ENCODE data around the gene S100A13.
A peak's percentile ranks its signal among the peaks of the same experiment; 100 is the strongest.
"Not testable (repeated sequence)": the region's sequence is repeated elsewhere in the genome, so short reads cannot be mapped to it uniquely, and the experiment has no call there.

Gene S100A13

DNA sequence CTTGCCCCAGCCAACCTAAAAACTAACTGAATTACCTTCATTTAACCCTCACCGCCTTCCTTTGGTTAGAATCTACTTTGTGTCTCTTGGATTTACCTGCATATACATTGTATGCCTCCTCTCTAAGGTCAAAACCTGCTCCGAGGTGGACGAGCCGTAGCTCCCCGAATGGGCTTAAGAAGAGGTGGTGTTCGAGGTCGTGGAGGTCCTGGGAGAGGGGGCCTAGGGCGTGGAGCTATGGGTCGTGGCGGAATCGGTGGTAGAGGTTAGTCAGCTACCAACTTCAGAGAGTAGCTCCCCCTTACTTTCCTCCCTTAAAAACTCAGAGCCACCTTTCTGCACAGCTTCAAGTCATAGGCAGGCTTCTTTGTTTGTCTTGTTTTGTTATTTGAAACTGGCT is 15.8 kb upstream of the S100A13 start:
- peaks cover 2% of the 10 kb centered on the region for H3K4me1 ChIP-seq (ENCODE audit: control insufficient read depth, insufficient read depth, low read length)
- no peaks in the 10 kb centered on the region for H3K27me3 ChIP-seq (ENCODE audit: control insufficient read depth, insufficient read depth, low read length)
- no peak overlapping the region for H3K27ac ChIP-seq (ENCODE audit: low read depth, low read length)
- peaks cover 55% of the 10 kb centered on the region for H3K36me3 ChIP-seq (ENCODE audit: control insufficient read depth, insufficient read depth, low read length)
- no peak overlapping the region for H3K9ac ChIP-seq (ENCODE audit: low read length)
- no peak overlapping the region for H3K4me3 ChIP-seq (ENCODE audit: low read length)

DNA sequence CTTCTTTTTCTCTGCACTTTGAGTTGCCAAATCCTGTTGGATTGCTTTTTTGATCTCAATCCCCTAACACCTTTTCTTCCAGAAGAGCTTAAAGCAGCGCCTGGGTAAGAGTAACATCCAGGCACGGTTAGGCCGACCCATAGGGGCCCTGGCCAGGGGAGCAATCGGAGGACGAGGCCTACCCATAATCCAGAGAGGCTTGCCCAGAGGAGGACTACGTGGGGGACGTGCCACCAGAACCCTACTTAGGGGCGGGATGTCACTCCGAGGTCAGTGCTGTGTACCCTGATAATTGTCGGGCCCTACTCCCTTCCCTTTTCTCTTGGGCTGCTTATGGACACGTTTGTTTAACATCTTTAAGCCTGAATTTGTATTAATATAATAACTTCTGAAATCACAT is 14.9 kb upstream of the S100A13 start:
- H3K4me1 ChIP-seq (ENCODE audit: control insufficient read depth, insufficient read depth, low read length), result peaks cover 2% of the 10 kb centered on the region
- no peak overlapping the region for H3K27ac ChIP-seq (ENCODE audit: low read depth, low read length)
- peaks cover 60% of the 10 kb centered on the region for H3K36me3 ChIP-seq (ENCODE audit: control insufficient read depth, insufficient read depth, low read length)
- H3K9ac ChIP-seq (ENCODE audit: low read length), result no peak overlapping the region
- no peak overlapping the region for H3K4me3 ChIP-seq (ENCODE audit: low read length)
- no peaks in the 10 kb centered on the region for H3K27me3 ChIP-seq (ENCODE audit: control insufficient read depth, insufficient read depth, low read length)

DNA sequence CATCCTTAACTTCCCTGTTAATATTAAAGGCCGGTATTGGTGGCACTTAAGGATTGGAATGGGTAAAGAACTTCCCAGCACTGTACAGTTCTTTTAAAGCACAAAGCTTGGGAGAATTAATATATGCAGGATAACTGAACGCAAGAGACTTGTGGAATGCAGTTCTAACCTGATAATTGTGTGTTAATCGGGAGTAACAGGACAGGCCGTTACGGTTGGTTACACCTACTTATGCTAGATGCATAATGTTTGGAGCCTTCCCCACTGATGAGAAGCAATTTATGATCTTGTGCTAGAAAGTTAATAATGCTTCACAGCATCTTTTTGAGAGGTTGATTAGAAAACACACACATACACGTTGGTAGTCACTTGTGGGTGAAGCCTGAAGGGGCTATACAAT is 13.6 kb upstream of the S100A13 start:
- no peaks in the 10 kb centered on the region for H3K27me3 ChIP-seq (ENCODE audit: control insufficient read depth, insufficient read depth, low read length)
- H3K4me3 ChIP-seq (ENCODE audit: low read length), result no peak overlapping the region
- H3K27ac ChIP-seq (ENCODE audit: low read depth, low read length), result no peak overlapping the region
- H3K9ac ChIP-seq (ENCODE audit: low read length), result no peak overlapping the region
- H3K4me1 ChIP-seq (ENCODE audit: control insufficient read depth, insufficient read depth, low read length), result peaks cover 6% of the 10 kb centered on the region
- peaks cover 65% of the 10 kb centered on the region for H3K36me3 ChIP-seq (ENCODE audit: control insufficient read depth, insufficient read depth, low read length)

DNA sequence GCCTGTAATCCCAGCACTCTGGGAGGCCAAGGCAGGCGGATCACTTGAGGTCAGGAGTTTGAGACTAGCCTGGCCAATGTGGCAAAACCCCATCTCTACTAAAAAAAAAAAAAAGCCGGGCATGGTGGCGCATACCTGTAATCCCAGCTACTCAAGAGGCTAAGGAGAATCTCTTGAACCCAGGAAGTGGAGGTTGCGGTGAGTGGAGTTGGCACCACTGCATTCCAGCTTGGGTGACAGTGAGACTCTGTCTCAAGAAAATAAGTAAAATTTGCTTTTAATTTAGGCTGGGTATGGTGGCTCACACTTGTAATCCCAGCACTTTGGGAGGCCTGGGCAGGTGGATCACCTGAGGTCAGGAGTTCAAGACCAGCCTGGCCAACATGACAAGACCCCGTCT is 12.9 kb upstream of the S100A13 start:
- H3K4me1 ChIP-seq (ENCODE audit: control insufficient read depth, insufficient read depth, low read length), result not testable (repeated sequence)

DNA sequence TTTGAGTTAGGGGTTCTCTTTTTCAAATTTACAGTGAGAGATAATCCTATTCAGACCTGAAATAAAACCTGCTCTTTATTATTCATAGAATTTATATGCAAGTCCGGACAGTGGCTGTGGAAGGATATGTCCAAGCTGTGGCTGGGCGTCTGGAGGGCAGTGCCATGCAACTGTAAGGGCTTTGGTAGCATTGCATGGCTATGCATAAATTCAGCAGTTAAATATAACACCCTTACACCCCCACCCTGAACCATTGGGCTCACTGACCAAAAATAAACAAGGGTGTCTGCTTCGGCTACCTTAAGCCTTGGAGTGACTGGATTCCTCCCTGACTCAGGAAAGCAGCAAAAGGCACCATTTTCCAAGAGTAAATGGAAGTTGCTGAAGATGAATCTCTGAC is 12.0 kb upstream of the S100A13 start:
- Histone ChIP-seq H3K36me3 (ENCODE audit: control insufficient read depth, insufficient read depth, low read length) (peaks cover 53% of the 10 kb centered on the region), H3K4me3 (ENCODE audit: low read length) (no peak overlapping the region), H3K27me3 (ENCODE audit: control insufficient read depth, insufficient read depth, low read length) (no peaks in the 10 kb centered on the region), H3K4me1 (ENCODE audit: control insufficient read depth, insufficient read depth, low read length) (peaks cover 8% of the 10 kb centered on the region), H3K27ac (ENCODE audit: low read depth, low read length) (no peak overlapping the region), H3K9ac (ENCODE audit: low read length) (no peak overlapping the region)

More for the DNA sequence above, 12.9 kb upstream of the S100A13 start:
- H3K27me3 ChIP-seq (ENCODE audit: control insufficient read depth, insufficient read depth, low read length); H3K4me3 ChIP-seq (ENCODE audit: low read length); H3K9ac ChIP-seq (ENCODE audit: low read length); H3K27ac ChIP-seq (ENCODE audit: low read depth, low read length): not testable (repeated sequence)
- peaks cover 59% of the 10 kb centered on the region for H3K36me3 ChIP-seq (ENCODE audit: control insufficient read depth, insufficient read depth, low read length)

DNA sequence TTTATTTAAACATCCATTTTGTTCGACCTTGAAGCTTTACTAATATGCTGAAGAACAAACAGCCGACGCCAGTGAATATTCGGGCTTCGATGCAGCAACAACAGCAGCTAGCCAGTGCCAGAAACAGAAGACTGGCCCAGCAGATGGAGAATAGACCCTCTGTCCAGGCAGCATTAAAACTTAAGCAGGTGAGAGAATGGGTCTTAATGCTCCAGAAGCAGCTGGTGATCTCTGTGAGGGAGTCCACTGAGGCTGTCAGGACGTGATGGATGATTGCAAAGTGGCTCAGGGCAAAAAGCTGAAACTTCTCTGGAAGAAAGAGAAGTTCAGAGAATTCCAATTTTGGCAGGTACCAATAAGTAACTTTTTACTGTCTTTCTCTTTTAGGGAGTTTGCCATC is 11.0 kb upstream of the S100A13 start:
- no peaks in the 10 kb centered on the region for H3K27me3 ChIP-seq (ENCODE audit: control insufficient read depth, insufficient read depth, low read length)
- peaks cover 10% of the 10 kb centered on the region for H3K4me1 ChIP-seq (ENCODE audit: control insufficient read depth, insufficient read depth, low read length)
- H3K9ac ChIP-seq (ENCODE audit: low read length), result no peak overlapping the region
- H3K27ac ChIP-seq (ENCODE audit: low read depth, low read length), result no peak overlapping the region
- H3K4me3 ChIP-seq (ENCODE audit: low read length), result no peak overlapping the region
- H3K36me3 ChIP-seq (ENCODE audit: control insufficient read depth, insufficient read depth, low read length), result peaks cover 45% of the 10 kb centered on the region

DNA sequence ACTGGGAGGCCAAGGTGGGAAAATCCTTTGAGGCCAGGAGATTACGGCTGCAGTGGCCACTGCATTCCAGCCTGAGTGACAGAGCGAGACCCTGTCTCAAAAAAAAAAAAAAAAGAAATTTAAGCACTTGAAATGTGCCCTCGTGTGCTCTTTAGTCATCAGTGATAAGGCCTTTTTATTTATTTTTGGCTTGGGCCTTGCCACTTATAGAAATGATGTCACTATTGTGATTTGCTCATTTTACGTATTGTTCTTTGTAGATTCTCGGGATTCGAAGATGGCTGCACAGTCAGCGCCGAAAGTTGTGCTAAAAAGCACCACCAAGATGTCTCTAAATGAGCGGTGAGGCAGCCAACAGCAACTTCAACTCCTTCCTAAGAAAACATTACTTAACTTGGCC is 9.0 kb upstream of the S100A13 start:
- H3K27ac ChIP-seq (ENCODE audit: low read depth, low read length), result no peak overlapping the region
- H3K4me3 ChIP-seq (ENCODE audit: low read length), result no peak overlapping the region
- H3K36me3 ChIP-seq (ENCODE audit: control insufficient read depth, insufficient read depth, low read length), result peaks cover 29% of the 10 kb centered on the region
- no peak overlapping the region for H3K9ac ChIP-seq (ENCODE audit: low read length)
- H3K27me3 ChIP-seq (ENCODE audit: control insufficient read depth, insufficient read depth, low read length), result no peaks in the 10 kb centered on the region
- H3K4me1 ChIP-seq (ENCODE audit: control insufficient read depth, insufficient read depth, low read length), result peaks cover 12% of the 10 kb centered on the region

DNA sequence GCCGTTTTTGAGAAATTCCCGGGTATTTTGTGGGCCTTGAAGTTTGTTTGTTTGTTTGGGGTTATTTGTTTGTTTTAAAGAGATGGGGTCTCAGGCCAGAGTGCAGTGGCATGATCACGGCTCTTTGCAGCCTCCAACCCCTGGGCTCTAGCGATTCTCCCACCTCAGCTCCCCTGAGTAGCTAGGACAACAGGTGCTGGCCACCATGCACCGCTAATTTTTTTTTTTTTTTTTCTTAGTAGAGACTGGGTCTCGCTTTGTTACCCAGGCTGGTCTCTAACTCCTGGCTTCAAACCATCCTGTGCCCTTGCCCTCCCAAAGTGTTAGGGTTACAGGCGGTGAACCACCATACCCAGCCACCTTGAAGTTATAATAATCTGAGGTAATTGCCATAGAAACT is 8.6 kb upstream of the S100A13 start:
- Histone ChIP-seq H3K27ac (ENCODE audit: low read depth, low read length) (no peak overlapping the region), H3K4me3 (ENCODE audit: low read length) (no peak overlapping the region), H3K9ac (ENCODE audit: low read length) (no peak overlapping the region), H3K36me3 (ENCODE audit: control insufficient read depth, insufficient read depth, low read length) (peaks cover 27% of the 10 kb centered on the region), H3K4me1 (ENCODE audit: control insufficient read depth, insufficient read depth, low read length) (peaks cover 12% of the 10 kb centered on the region), H3K27me3 (ENCODE audit: control insufficient read depth, insufficient read depth, low read length) (no peaks in the 10 kb centered on the region)

DNA sequence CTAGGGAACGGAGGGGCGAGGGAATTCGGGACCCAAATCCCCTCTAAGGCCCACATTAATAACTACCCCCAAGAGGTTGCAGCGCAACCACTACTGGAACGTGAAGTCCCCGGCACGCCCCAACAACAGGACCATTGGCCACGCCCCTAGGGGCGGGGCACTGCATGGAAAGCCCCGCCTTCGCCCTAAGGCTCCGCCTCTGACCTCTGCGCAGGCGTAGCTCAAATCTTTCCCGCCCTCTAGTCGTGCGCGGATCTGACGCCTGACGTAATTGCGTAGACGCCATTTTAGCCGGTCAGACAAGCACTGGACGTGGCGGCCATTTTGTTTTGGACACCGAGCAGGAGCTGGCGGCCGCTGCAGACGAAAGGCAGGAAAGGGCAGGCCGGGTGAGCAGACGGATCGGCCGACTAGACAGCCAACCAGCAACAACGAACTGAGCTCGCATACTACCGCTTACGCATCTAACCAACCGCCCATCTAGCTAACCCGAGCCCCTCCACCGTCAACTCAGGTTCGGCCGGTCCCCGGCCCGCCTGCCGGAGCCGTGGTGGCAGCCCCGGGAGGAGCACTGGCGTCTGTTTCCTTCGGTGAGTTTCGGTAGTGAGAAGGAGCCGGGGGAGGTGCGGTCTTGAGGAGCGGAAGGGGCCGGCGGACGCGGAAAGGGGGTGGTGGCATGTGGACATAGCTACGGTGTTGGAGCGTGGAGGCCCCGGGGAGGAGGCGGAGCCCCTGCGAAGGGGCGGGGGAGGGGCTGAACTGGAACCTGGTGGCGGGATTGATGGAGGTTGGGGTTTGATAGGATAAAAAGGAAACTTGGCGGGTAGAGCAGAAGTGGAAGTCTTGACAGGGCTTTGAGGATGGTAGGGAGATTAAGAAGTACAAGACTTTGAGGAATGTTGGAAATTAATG is 6.7 kb upstream of the S100A13 start, which contains the start of gene CHTOP:
CHTOP (plus strand) TSS at position 313 of the 912 bp plus-strand sequence. CDS start 2,523 bp downstream, outside the sequence.
- H3K9ac ChIP-seq (ENCODE audit: low read length), result peak within 1 kb of the TSS; percentile 98

DNA sequence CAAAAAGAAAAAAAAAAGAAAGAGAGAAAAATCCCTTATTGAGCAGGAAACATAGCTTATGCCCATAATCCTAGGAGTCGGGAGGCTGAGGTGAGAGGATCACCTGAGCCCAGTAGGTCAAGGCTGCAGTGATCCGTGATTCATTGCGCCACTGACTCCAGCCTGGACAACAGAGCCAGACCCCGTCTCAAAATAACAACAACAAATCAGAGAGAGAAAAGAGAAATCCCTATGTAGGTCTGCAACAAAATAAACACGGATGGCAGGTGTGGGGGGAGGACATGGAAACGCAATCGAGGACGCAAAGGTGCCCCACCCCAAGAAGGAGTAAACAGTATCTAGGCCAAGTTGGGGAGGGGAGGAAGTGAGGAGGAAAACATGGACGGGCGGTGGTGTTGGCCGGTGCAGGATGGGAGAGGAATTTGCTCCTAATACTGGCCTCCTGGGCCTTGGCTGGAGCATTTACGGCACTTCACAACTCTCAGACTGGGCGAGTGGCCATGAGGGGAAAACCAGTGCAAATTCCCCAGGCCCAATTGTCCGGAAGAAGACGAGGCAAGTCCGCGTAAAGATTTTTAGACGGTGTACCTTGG is 6.0 kb upstream of the S100A13 start:
- Histone ChIP-seq H3K4me1 (ENCODE audit: control insufficient read depth, insufficient read depth, low read length) (peaks cover 12% of the 10 kb centered on the region), H3K27me3 (ENCODE audit: control insufficient read depth, insufficient read depth, low read length) (no peaks in the 10 kb centered on the region), H3K4me3 (ENCODE audit: low read length) (peak overlapping the region; percentile 61), H3K9ac (ENCODE audit: low read length) (peak overlapping the region; percentile 8), H3K27ac (ENCODE audit: low read depth, low read length) (peak overlapping the region; percentile 100), H3K36me3 (ENCODE audit: control insufficient read depth, insufficient read depth, low read length) (peaks cover 13% of the 10 kb centered on the region)

More for the DNA sequence above, 6.7 kb upstream of the S100A13 start, which contains the start of gene CHTOP:
- no peaks in the 10 kb centered on the region for H3K27me3 ChIP-seq (ENCODE audit: control insufficient read depth, insufficient read depth, low read length)
- peak within 1 kb of the TSS; percentile 95 for H3K4me3 ChIP-seq (ENCODE audit: low read length)
- H3K4me1 ChIP-seq (ENCODE audit: control insufficient read depth, insufficient read depth, low read length), result peaks cover 12% of the 10 kb centered on the region
- peak within 1 kb of the TSS; percentile 100 for H3K27ac ChIP-seq (ENCODE audit: low read depth, low read length)
- peaks cover 17% of the 10 kb centered on the region for H3K36me3 ChIP-seq (ENCODE audit: control insufficient read depth, insufficient read depth, low read length)

DNA sequence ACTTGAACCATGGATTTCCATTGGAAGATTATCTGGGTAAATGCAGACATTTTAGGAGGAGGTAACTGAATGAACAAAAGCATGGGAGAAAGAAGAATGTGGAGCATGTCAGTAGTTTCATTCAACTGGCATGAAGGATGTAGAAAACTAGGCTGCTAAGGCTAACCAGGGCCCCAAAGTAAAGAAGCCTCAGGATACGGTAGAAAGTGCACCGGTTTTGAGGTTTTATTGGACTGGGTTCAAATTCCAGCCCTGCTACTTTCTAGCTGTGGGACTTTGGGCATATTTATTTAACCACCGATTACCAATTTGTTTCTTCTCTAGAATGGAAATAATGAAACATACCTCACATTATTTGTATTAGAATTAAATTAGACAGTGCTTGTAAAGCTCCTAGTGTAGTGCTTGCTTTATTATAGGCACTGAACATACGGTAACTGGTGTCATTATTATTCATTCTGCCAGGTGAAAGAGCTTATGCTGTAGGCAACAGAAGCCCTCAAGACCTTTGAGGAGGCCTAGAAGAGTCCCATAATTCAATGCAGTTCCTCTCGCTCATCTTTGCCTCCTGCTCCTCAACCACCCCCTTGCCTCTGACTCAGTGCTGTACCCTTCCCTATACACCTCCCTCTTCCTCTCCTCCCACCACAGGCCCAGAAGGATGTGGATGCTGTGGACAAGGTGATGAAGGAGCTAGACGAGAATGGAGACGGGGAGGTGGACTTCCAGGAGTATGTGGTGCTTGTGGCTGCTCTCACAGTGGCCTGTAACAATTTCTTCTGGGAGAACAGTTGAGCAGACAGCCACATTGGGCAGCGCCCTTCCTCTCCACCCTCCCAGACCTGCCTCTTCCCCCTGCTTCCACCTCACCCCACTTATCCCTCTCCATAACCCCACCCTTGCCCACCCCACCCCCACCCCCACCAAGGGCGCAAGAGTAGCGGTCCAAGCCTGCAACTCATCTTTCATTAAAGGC is 4.0 kb upstream of the S100A13 start:
- H3K36me3 ChIP-seq (ENCODE audit: control insufficient read depth, insufficient read depth, low read length), result no peaks in the 10 kb centered on the region
- no peaks in the 10 kb centered on the region for H3K27me3 ChIP-seq (ENCODE audit: control insufficient read depth, insufficient read depth, low read length)
- no peak overlapping the region for H3K9ac ChIP-seq (ENCODE audit: low read length)
- no peak overlapping the region for H3K27ac ChIP-seq (ENCODE audit: low read depth, low read length)
- no peak overlapping the region for H3K4me3 ChIP-seq (ENCODE audit: low read length)
- peaks cover 14% of the 10 kb centered on the region for H3K4me1 ChIP-seq (ENCODE audit: control insufficient read depth, insufficient read depth, low read length)

DNA sequence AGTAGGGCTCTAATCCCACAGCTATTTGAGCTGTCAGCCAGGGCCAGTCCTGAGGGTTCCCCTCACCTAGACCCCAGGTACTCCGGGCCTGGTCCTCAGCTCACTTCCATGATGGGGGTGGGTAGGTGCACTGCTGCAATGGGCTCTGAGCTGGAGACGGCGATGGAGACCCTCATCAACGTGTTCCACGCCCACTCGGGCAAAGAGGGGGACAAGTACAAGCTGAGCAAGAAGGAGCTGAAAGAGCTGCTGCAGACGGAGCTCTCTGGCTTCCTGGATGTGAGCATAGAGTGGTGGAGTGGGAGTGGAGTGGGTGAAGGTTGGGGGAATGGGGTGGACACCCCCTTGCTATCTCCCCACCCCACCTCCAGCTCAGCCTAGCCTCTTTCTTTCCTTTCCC is 3.1 kb upstream of the S100A13 start:
- Histone ChIP-seq H3K36me3 (ENCODE audit: control insufficient read depth, insufficient read depth, low read length) (no peaks in the 10 kb centered on the region), H3K9ac (ENCODE audit: low read length) (no peak overlapping the region)

More for the DNA sequence above, 3.1 kb upstream of the S100A13 start:
- Histone ChIP-seq H3K4me3 (ENCODE audit: low read length) (no peak overlapping the region), H3K27me3 (ENCODE audit: control insufficient read depth, insufficient read depth, low read length) (no peaks in the 10 kb centered on the region), H3K4me1 (ENCODE audit: control insufficient read depth, insufficient read depth, low read length) (peaks cover 17% of the 10 kb centered on the region), H3K27ac (ENCODE audit: low read depth, low read length) (no peak overlapping the region)
